ENCODE results near the gene SLC43A2. TPM values are rescaled to one million over a fixed set of nuclear protein-coding genes. Genes with fewer than 3 reads are reported as not detected.

SLC43A2 gene
- total RNA-seq, 6 experiments from 2014 or later, result 1.4 to 8.9 (median 5.1) TPM

DNA sequence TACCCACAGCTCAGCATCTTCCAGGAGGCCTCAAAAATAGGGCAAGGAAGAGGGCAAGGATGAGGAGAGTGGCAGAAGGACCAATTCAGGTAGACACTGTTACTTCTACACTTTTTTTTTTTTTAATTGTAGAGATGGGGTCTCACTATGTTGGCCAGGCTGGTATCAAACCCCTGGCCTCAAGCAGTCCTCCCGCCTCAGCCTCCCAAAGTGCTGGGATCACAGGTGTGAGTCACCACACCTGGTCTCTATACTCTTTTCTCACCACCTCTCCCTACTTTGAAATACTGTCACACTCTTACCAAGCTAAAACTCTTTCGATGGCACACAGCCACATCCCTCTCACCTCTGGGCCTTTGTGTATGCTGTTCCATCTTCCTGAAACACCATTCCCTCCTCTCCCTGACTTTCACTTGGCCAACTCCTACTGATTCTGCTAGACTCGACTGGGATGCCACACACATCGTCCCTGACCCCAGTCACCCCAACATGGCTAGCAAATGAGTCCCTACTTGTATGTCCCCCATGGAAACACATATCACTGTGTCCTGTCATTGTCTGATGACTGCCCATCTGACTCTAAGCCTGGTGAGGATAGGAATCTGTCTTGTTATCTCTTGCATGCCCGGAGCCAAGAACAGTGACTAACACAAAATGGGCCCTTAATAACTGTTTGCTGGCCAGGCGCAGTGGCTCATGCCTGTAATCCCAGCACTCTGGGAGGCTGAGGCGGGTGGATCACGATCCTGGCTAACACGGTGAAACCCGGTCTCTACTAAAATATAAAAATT, 7.2 kb upstream of the SLC43A2 start:
- TF ChIP-seq CTCF (IDR thresholded peaks at IDR 0.05), result no peak
- no peak for TF ChIP-seq POLR2A (IDR thresholded peaks at IDR 0.05)
- Histone ChIP-seq H3K4me3 (no peak overlapping the region), H3K4me1 (no peaks in the 10 kb centered on the region), H3K9me3 (no peaks in the 10 kb centered on the region), H3K27me3 (no peaks in the 10 kb centered on the region), H3K36me3 (peaks cover 0 to 14% (median 3%) of the 10 kb centered on the region in 4 donors), H3K27ac (no peak overlapping the region)
- WGBS (ENCODE audit: insufficient coverage, low coverage, low lambda C conversion rate, missing lambda C conversion rate), result 81% methylated on average over 7 of the region's 10 CpGs
- ATAC-seq (no peak), DNase-seq (no peak)
- intact Hi-C loops (cut with DNase I), result no loop called here

DNA sequence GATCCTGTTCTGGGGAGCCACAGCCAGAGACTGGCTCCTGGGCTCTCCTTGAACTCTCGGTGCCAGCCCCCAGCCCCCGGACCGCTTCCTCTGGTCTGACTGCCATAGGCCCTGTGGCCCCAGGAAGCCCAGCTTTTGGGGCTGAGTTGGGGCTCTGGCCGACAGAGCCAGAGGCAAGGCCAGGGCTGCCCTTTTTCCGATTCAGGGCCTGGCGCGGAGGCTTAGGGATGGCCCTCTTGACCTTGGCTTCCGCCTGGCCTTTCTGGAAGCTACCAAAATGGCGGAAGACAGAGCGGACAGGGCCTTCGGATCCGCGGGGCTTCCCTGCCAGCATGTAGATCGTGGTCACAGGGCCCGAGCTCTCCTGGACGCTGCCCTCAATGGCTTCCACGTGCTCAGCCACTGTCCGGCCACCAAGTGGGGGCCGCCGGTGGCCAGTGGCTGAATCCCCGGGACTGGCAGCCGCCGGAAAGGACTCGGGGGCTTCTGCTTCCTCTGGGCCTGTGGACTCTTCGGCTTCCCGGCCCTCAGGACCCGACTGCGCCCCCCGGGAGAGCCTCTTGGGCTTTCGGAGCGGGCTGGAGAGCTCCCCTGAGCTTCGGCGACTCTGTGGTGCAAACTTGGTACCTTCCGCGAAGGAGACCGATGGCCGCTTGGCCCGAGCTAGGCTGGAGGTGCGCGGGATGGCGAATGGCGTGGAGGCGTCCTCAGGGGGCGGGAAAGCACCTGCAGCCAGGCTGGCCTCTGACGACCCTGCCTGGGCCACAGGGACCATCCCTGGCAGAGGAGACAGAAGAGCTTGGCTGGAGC, 6.4 kb upstream of the SLC43A2 start:
- Histone ChIP-seq H3K36me3 (peaks cover 0 to 14% (median 3%) of the 10 kb centered on the region in 4 donors), H3K4me1 (no peaks in the 10 kb centered on the region), H3K9me3 (no peaks in the 10 kb centered on the region), H3K4me3 (no peak overlapping the region), H3K27me3 (no peaks in the 10 kb centered on the region), H3K27ac (no peak overlapping the region)
- no peak for TF ChIP-seq CTCF (IDR thresholded peaks at IDR 0.05)
- TF ChIP-seq POLR2A (IDR thresholded peaks at IDR 0.05), result no peak
- intact Hi-C loops (cut with DNase I), result loop anchor here (5.0 kb wide), 1 partner anchor 63 kb away; no protein-coding TSS in a partner anchor
- WGBS (ENCODE audit: insufficient coverage, low coverage, low lambda C conversion rate, missing lambda C conversion rate), result 84% methylated on average over 4 of the region's 45 CpGs
- DNase-seq (no peak), ATAC-seq (no peak)

DNA sequence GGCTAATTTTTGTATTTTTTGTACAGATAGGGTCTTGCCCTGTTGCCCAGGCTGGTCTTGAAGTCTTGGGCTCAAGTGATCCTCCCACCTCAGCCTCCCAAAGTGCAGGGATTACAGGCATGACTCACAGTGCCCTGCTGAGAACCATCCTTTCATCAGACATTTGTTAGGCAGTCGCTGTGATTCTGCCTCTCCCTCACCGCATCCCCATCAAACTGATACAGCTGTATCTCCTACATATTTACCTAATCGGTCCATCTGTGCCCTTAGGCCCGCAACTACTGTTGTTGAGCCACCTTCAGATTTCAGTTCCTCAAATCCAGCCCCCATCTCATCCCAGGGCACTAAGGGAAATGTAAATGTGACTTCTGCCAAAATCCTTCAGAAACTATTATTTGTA, 2.0 kb upstream of the SLC43A2 start:
- Histone ChIP-seq H3K4me3 (no peak overlapping the region), H3K9me3 (no peaks in the 10 kb centered on the region), H3K4me1 (peaks cover 0 to 14% (median 0%) of the 10 kb centered on the region in 4 donors), H3K36me3 (peaks cover 0 to 3% (median 0%) of the 10 kb centered on the region in 4 donors), H3K27me3 (no peaks in the 10 kb centered on the region), H3K27ac (no peak overlapping the region)
- TF ChIP-seq CTCF (IDR thresholded peaks at IDR 0.05), result no peak
- no peak for TF ChIP-seq POLR2A (IDR thresholded peaks at IDR 0.05)
- DNase-seq (no peak), ATAC-seq (no peak)
- intact Hi-C loops (cut with DNase I), result loop anchor here (5.0 kb wide), 1 partner anchor 58 kb away; no protein-coding TSS in a partner anchor
- 83% methylated on average over 4 of the region's 4 CpGs for WGBS (ENCODE audit: insufficient coverage, low coverage, low lambda C conversion rate, missing lambda C conversion rate)

DNA sequence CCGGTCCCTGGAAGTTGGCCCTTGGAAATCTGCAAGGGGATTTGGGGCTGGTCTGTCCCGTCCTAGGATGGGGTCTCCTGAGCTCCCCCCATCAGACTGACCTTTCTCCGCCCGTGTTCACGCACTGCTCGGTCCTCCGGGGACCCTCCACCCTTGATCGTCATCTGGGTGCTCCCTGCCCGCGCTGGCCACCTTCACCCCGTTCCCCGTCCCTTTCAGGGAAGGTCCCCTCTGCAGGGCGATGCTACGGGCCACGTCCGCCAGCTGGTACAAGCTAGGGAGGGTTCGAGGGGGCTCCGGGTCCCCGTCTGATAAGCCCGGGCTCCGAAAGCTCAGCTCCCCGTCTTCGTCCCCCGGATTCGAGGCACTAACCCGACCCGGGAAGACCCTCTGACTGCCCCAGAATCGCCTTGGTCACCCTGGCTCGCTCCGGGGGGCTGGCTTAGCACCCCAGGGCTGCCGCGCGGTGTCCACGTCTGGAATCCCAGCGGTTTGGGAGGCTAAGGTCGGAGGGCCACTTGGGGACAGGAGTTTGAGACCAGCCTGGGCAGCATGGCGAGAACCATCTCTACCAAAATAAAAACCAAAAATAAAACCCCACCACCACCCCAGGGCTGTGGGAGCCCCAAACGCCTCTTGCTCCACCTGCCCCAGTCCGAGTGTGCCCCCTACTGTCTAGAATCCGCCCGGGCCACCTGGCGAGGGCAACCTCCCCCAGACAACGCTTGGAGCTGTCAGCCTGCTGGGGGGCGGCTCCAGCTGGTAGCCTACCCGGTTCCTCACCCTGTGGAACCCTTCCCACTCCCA, 1.1 kb upstream of the SLC43A2 start:
- H3K4me3 ChIP-seq, result peak overlapping the region; percentile 54 to 63 (median 54)
- intact Hi-C loops (cut with DNase I), result loop anchor here (5.0 kb wide), 1 partner anchor 57 kb away; no protein-coding TSS in a partner anchor
- H3K27me3 ChIP-seq, result no peaks in the 10 kb centered on the region
- TF ChIP-seq POLR2A (IDR thresholded peaks at IDR 0.05) (no peak), CTCF (IDR thresholded peaks at IDR 0.05) (peak; percentile 60 to 80 (median 68))
- no peaks in the 10 kb centered on the region for H3K9me3 ChIP-seq
- H3K36me3 ChIP-seq, result no peaks in the 10 kb centered on the region
- peak; percentile 73 to 85 (median 81) for DNase-seq
- H3K4me1 ChIP-seq, result peaks cover 0 to 14% (median 0%) of the 10 kb centered on the region in 4 donors
- peak; percentile 50 to 65 (median 62) for ATAC-seq
- peak overlapping the region; percentile 56 to 83 (median 77) for H3K27ac ChIP-seq
- 1% methylated on average over 21 of the region's 45 CpGs for WGBS (ENCODE audit: insufficient coverage, low coverage, low lambda C conversion rate, missing lambda C conversion rate)

Measured in right lobe of liver (tissue), 6 donors.